NCI-H526 treated with DMSO at 0.1 percent for 48 hours (cell line): ENCODE data around the gene C16orf78.
"Not testable (repeated sequence)": the region's sequence is repeated elsewhere in the genome, so short reads cannot be mapped to it uniquely, and the experiment has no call there.

Source experiments
- DNase-seq: peaks from one replicate; lab custom pipeline; 2025; lab: John Stamatoyannopoulos, UW

The C16orf78 gene

DNA sequence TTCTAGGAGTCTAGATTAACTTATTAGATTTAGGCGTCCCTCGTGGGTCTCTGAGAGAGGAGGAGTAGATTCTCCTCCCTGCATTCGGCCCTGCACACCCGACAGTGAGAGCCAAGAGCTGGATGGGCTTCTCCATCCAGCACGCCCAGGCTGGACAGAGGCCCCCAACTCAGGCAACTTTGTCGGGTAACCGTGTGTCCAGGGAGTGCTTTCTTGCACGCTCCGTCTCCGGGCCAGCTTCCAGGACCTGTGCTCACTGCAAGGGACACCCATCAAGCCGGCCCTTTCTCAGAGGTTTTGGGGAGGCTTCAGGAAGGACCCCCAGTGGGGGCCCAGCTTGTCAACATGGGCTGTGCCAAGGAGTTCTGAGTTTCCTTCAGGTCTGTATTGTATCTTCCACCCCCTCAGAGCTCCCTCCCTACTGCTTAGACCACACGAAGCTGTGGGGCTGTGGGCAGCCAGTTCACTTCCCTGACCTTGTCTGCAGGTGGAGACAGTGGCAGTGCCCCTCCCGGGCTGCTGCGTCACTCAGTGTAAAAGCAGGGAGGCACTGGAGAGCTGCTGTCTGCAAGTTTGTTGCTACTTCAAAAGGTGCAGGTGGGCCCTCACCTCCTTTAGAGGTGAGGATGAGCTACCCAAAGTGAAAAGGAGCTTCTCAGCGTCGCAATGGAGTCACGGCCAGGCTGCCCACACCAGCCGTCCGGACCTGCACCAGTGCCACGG is 24.0 kb upstream of the C16orf78 start:
- no peak for DNase-seq

DNA sequence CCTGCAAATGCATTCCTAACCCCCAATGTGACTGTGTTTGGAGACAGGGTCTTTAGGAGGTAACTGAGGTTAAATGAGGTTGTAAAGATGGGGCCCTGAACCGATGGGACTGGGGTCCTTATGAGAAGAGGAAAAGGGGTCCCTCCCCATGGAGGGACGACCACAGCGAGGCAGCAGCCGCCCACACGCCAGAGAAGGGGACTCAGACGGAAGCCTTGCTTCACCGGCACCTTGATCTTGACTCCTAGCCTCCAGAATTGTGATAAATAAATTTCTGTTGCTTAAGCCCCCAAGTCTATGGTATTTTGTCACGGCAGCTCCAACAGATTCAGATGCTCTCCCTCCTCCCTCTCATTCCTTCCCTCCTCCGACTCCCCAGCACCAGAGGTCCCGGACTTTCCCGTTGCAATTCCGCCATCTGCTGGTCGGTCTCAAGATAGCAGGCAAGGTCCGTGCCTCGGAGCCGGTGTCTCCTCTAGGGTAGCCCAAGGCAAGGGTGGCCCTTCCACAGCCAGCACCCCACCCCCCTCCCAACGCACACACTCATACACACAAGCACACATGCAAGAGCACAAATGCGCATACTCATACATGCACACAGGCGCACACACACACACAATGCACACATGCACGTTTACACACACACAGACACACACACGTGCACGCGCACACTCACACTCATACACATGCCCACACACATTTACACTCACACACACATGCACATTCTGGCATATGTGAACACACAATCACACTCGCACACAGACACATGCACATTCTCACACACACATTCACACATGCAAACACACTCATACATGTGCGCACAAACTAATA is 23.1 kb upstream of the C16orf78 start:
- DNase-seq = peak; percentile 10

DNA sequence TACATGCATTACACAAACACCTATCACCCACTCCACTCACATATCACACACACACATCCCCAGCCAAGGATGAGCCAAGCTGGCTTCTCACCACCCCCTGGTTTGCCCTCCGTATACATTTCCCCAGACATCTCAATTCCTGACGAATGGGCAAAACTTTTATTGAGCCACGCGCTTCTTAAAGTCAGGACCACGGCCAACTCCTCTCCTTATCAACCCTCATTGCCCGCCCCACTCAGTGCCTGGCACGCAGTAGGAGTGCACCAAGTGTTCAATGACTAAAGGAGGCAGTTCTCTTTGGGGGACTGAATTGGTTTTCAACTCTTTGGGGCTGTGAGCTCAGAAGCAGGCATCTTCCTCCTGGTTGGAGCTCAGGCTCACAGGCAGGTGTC is 22.5 kb upstream of the C16orf78 start:
- no peak for DNase-seq

GRCh38 chr16:49352892-49353291 is 20.7 kb upstream of the C16orf78 start:
- DNase-seq = no peak

DNA sequence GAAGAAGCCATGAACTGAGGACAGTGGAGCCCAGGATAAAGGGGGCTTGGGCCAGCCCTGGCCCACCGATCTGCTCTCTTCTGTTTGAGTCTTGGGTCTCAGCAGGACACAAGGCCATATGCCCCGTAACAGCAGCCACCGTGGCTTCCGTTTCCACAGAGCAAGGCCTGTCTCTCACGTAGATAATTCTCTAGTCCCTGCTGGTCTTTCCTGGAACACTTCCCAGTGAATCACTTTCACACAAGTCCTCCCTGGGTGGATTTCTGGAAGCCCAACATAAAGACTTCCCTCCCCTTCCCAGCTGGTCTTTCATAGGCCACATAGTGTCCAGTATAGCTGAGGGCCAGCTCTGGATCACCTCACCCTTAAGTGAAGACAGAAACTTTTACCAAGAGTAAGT is 19.9 kb upstream of the C16orf78 start:
- DNase-seq = no peak

- DNase-seq = no peak
Measured at GRCh38 chr16:49354101-49354500, 19.5 kb upstream of the C16orf78 start.

GRCh38 chr16:49354991-49355390 is 18.6 kb upstream of the C16orf78 start:
- DNase-seq = no peak

DNA sequence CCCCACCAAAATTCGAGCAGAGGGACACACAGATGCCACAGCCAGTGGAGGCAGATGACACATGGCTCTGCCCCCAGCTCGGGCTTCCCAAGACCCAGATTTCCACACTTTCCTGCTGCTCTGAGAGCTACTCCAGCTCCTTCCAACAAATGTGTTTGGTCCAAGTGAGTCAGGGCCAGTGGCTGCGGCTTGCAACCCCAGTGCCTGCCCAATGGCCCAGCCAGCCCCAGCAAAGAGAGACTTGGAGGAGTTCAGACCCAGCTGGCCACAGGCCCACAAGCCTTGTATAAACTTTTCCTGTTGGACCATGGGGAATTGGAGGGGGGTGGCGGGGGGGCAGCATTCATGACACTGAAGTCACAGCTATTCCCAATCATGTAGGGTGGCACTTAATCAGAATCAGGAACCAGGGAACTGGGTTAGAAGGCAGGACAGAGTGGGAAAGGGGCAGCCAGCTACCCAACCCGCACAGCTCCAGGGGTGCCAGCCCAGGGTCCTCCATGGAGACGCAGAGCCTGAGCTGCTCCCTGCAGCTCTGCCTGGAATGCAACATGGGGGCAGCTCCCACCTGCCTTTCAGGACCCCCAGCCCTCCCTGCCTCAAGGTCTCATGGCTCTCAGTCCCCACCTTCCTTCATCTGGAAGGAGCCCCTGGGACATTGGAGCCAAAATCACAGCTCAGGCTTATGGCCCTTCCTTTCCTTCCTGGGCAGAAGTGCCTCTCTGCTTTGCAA is 17.5 kb upstream of the C16orf78 start:
- no peak for DNase-seq

DNA sequence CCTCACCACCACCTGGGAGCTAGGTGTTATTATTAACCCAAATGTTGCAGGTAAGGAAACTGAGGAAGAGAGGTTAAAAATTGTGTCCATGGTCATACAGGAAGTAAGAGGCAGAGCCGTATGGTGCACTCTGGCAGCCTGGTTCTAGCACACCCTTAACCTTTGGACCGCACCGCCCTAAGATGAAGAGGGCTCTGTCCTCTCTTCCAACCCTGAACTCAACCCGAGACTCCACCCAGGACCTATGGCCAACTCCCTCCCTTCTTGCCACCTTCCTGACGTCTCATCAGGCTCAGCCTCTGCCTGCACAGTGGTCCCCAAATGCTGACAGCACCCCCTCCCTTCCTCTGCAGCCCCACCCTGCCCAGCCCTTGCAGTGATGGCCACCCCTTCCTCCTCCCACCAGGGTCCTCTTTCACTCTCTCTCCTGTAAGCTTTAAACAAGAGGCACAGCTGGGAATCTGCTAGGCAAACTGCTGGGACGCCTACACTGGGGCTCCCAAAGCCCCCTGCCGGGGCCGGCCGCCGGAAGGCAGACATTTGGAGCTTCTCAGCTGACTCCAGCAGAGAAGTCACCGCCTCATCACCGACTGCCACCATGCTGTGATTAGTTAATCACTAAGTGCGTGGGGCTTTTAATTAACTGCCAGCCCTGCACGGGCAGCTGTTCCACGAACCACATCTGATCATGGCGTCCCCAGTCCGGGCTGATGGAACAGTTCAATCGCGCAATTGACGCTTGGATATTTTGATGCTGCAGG is 16.7 kb upstream of the C16orf78 start:
- DNase-seq = no peak

DNA sequence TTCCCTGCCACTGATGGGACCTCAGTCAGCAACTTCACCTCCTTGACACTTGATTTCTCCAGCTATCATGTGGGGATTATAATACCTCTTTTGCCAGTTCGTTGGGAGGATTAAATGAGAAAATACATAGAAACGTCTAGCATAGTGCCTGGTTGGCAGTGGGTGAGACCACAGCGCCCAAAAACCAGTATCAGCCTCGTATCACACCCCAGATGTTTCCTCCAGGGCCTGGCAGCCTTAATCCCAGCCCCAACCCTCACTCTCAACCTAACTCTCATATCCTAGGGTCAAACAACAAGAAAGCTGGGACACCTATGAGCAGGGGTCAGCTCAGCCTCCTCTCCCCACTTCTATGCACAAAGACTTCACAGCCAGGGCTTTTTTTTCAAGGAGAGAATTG is 14.0 kb upstream of the C16orf78 start:
- no peak for DNase-seq

- not testable (repeated sequence) for DNase-seq
Measured at GRCh38 chr16:49361731-49362130, 11.9 kb upstream of the C16orf78 start.

- DNase-seq = no peak
Measured at GRCh38 chr16:49362230-49362629, 11.4 kb upstream of the C16orf78 start.

- DNase-seq = no peak
Measured at GRCh38 chr16:49365711-49366509, 7.7 kb upstream of the C16orf78 start.

DNA sequence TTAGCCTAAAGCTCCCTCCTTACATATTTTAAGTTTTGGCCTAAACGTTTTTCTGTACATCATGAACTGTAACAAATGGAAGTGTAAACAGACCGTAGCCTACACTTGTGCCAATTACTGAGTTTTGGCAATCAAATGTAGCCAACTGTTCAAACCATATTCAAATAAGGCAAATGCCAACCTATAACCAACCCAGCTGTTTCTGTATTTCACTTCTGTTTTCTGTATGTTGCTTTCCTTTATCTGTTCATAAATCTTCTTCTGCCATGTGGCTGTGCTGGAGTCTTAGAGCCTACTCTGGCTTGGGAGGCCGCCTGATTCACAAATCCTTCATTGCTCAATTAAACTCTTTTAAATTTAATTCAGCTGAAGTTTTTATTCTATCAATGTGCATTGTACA is 6.9 kb upstream of the C16orf78 start:
- DNase-seq = peak; percentile 70

DNA sequence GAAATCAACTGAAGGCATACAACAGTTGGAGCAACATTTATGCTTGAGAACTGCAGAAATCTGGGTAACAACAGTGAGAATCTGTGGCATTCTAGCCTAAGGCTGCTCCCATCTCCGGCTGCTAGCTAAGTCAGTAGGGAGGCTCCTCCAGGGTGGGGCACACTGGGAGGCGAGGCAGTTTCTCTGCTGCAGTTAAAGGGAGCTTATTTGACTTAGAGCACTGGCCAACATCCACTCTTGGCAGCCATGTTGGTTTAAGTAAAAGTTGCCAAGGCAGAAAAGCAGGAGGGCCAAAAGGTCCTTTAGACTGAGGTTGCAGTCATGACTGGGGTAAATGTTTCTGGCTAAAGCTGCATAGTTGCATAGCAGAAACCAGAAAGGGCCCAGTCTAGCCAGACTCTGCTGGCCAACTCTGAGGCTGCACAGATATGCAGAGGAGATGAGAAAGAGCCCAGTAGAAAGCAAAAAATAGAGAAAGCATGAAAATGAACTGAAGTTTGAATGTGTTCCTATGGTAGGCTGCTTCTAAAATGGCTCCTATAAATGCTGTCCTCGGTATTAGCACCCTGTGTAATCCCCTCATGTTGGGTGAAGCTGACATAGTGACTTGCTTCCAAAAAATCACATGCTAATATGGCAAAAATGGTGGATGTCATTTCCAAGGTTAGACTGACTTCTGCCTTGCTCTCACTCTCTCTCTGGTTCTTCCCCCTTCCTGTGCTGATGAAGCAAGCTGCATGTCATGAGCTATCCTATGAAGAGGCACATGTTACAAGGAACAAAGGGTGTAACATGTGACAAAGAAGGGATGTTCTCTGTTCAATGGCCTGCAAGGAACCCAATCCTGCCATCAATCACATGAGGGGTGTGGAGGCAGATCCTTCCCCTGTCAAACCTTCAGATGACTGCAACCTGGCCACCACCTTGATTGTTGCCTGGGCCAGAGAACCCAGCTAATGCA is 3.7 kb upstream of the C16orf78 start:
- DNase-seq = no peak

DNA sequence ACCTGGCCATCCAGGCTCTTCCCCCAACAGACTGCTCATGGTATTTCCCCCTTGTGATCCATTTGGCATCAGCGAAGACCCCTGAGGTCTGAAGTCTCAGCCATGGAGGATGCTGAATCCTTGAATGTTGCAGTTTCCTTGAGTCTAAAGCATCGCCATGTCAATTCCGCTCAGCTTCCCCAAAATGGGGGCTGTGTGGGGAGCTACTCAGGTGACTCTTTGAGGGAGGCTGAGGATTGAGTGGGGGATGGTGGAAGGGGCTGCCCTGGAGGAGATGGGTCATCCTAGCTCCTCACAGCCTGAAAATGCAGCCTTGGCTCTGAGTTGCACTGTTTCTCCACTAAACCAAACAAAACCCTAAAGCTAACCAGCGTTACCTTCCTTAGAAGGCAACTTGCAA is 2.6 kb downstream of the C16orf78 start:
- no peak for DNase-seq

DNA sequence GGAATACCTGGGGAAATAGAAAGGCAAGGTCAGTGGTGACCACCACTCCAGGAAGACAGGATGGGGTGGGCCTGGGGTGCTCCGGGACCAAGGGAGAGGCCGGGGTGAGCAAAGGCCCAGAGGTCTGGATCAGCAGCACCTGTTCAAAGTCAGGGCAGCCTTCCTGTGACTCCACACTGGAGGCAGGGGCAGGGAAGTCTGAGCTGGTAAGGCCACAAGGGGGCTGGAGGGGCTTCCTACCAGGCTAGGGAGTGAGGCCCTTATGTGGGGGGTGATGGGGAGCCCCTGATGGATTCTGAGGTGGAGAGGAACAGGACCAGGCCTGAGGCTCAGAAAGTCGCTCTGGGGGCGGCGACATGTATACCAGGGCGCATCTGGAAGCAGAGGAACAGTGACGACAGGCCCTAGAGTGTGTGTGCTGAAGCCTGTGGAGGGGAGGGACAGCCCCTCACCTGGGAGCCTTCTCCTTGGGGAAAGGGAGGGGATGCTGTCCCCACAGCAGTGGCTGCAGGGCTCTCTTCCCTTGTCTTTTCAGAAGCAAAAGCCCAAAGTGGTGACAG is 3.7 kb downstream of the C16orf78 start:
- no peak for DNase-seq

DNA sequence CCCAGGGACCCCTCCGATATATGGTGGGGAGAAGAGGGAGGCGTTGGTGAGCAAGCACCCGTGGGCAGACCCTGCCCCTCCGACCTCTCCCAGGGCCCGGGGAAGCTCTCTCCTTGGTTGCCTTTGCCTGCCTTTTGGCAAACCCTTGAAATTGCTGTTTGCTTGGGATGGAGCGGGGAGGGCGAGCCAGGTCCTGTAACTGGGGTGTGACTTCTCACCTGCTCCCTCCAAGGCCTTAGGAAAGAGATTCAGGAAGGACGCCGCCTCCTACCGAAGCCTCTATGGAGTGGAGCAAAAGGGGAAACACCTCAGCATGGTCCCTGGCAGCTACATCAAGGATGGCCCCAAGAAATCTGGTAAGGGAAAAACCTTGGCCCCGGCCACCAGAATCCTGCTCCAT is 4.6 kb downstream of the C16orf78 start:
- DNase-seq = no peak

DNA sequence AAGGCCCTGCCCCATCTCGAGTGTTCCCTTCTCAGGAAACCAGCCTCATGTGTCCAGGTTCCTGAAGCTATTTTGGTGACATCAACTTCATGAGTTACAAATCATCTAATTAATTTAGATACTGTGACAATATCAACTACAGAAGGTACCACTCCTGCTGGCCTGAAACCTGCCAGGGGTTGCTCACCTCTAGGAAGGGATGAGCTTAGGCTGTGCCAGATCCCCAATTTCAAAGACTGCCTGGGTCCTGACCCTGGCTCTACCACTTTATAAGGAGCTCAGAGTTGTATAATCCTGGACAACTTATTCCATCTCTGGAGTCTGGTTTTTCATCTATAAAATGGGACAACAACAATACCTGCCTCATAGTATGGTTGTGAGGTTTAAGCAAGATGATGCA is 5.2 kb downstream of the C16orf78 start:
- no peak for DNase-seq

DNA sequence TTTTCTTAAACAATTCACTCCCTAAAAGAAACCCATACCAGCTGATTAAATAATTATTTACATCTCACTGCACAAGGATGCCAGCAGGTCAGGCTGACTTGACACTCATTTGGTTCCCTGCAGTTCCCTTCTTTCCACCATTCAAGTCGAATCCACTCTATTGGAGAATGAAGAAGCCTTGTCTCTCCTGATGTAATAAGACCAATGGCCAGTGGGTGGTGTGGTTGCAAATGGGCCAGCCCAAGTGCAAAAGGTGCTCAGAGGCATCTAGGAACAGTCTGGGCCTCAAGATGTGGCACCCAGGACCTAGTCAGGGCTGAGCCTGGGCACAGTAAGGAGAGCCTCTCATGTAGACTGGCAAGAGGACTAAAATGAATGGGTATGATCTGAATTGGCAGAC is 9.3 kb downstream of the C16orf78 start:
- DNase-seq = no peak
